HAP-1 (cell line): Measurements from ENCODE around the gene SIRT6.

Source experiments
- DNase-seq, 2 experiments: peaks; one replicate each; pipeline ENCODE4 v3.0.0-alpha.2; 2016 to 2020; ENCODE audit warnings: low spot score in 2 of 2
- H3K27me3 ChIP-seq: fragments of 250-450 bp; sonication (Bioruptor Pico); 2 replicates; pipeline ENCODE4 v1.5.1; 2020; ENCODE audit warnings: low read depth, mild to moderate bottlenecking, moderate library complexity
- H3K36me3 ChIP-seq: fragments of 250-450 bp; sonication (Bioruptor Pico); replicated peaks from 2 replicates; pipeline ENCODE4 v1.5.1; 2020; ENCODE audit warnings: mild to moderate bottlenecking
- H3K4me1 ChIP-seq: fragments of 250-450 bp; sonication (Bioruptor Pico); 2 replicates; pipeline ENCODE4 v1.5.1; 2020; ENCODE audit warnings: mild to moderate bottlenecking
- H3K4me3 ChIP-seq: fragments of 250-450 bp; sonication (Bioruptor Pico); 2 replicates; pipeline ENCODE4 v1.5.1; 2020; ENCODE audit warnings: mild to moderate bottlenecking, moderate library complexity
- H3K9me3 ChIP-seq: fragments of 250-450 bp; sonication (Bioruptor Pico); 2 replicates; pipeline ENCODE4 v1.5.1; 2020; ENCODE audit warnings: mild to moderate bottlenecking, moderate library complexity
- in situ Hi-C: fragments of 300-500 bp; cut with MboI; formaldehyde crosslinking; loops from 3 replicates; pipeline ENCODE4 v1.14.3; 2020; ENCODE audit warnings: low sequenced_read_pairs, inconsistent platforms, mixed read lengths

SIRT6 gene

GRCh38 chr19:4215807-4216206, 33.4 kb upstream of the SIRT6 start:
- no peaks in the 10 kb centered on the region for H3K36me3 ChIP-seq
- H3K9me3 ChIP-seq: no peaks in the 10 kb centered on the region
- peaks cover 21% of the 10 kb centered on the region for H3K27me3 ChIP-seq
- H3K4me3 ChIP-seq: no peak overlapping the region
- in situ Hi-C loops: no loop called here
- no peaks in the 10 kb centered on the region for H3K4me1 ChIP-seq
- DNase-seq: no peak

- Histone ChIP-seq H3K4me1 (no peaks in the 10 kb centered on the region), H3K27me3 (peaks cover 21% of the 10 kb centered on the region), H3K9me3 (no peaks in the 10 kb centered on the region), H3K4me3 (no peak overlapping the region), H3K36me3 (no peaks in the 10 kb centered on the region)
- DNase-seq: no peak
- in situ Hi-C loops: no loop called here
These were observed 30.8 kb upstream of the SIRT6 start for GRCh38 chr19:4213116-4213515.

DNA sequence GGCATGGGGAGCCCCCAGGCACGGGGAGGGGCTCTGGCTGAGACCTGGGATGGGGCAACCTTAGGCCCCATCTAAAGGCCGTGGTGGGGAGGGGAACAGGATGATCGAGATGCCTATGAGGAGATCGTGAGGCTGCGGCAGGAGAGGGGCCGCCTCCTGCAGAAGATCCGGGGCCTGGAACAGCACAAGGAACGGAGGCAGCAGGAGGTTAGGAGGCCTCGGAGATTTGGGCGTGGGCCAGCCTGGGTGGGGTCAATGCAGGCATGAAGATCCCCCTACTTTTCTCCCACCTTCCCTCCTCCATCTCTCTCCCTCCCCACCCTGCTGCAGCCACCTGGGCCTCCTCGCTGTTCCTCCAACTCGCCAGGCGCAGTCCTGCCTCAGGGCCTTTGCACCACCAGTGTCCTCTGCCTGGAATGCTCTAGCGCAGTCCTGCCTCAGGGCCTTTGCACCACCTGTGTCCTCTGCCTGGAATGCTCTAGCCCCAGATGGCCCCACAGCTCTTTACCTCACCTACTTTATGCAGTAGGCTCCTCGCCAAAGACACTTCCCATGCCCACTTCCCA, 27.9 kb upstream of the SIRT6 start:
- H3K36me3 ChIP-seq: no peaks in the 10 kb centered on the region
- no peaks in the 10 kb centered on the region for H3K4me1 ChIP-seq
- peaks cover 21% of the 10 kb centered on the region for H3K27me3 ChIP-seq
- in situ Hi-C loops: no loop called here
- H3K9me3 ChIP-seq: no peaks in the 10 kb centered on the region
- H3K4me3 ChIP-seq: no peak overlapping the region
- DNase-seq: no peak

DNA sequence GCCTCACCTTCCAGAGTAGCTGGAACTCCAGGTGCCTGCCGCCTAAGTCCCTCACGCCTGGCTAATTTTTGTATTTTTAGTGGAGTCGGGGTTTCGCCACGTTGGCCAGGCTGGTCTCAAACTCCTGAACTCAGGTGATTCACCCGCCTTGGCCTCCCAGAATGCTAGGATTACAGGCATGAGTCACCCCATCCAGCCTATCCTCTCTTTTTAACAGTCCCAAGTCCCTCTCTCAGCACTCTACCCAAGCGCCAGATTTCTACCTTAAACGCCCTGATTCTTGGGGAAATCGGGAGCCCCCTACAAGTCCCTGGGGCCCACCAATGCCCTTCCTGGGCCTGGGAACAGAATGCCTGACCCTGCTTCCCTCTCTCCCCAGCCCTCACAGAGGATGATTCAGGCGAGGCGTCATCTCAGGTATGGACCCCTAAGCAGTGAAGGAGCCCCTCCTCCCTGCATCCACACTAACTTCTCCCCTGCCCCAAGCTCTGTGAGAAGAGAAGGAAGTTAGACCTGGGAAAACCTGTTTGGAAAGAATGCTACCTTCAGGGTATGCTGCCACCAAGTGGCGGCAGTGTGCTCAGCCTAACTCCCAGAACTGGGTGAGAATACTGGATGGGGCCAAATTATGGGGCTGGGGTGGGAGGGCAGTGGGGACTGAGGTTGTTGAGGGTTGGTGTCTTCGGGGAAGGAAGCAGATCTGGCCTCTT, 26.2 kb upstream of the SIRT6 start:
- Histone ChIP-seq H3K36me3 (no peaks in the 10 kb centered on the region), H3K4me3 (no peak overlapping the region), H3K9me3 (no peaks in the 10 kb centered on the region), H3K27me3 (peaks cover 13% of the 10 kb centered on the region), H3K4me1 (no peaks in the 10 kb centered on the region)
- in situ Hi-C loops: no loop called here
- DNase-seq: peak in 1 of 2 experiments; percentile 43

- no peaks in the 10 kb centered on the region for H3K9me3 ChIP-seq
- no peaks in the 10 kb centered on the region for H3K36me3 ChIP-seq
- DNase-seq: peak in 1 of 2 experiments; percentile 32
- peaks cover 10% of the 10 kb centered on the region for H3K27me3 ChIP-seq
- H3K4me3 ChIP-seq: no peak overlapping the region
- in situ Hi-C loops: no loop called here
- no peaks in the 10 kb centered on the region for H3K4me1 ChIP-seq
These were observed 24.6 kb upstream of the SIRT6 start for GRCh38 chr19:4206818-4207484.

- no peak for DNase-seq
- Histone ChIP-seq H3K27me3 (peaks cover 35% of the 10 kb centered on the region), H3K36me3 (no peaks in the 10 kb centered on the region), H3K9me3 (no peaks in the 10 kb centered on the region), H3K4me1 (no peaks in the 10 kb centered on the region), H3K4me3 (no peak overlapping the region)
- in situ Hi-C loops: no loop called here
These were observed 19.4 kb upstream of the SIRT6 start for GRCh38 chr19:4201798-4202197.

- no peaks in the 10 kb centered on the region for H3K36me3 ChIP-seq
- no peaks in the 10 kb centered on the region for H3K4me1 ChIP-seq
- no peak overlapping the region for H3K4me3 ChIP-seq
- DNase-seq: no peak
- no peaks in the 10 kb centered on the region for H3K9me3 ChIP-seq
- in situ Hi-C loops: no loop called here
- H3K27me3 ChIP-seq: peaks cover 35% of the 10 kb centered on the region
These were observed 18.7 kb upstream of the SIRT6 start for GRCh38 chr19:4200940-4201542.

DNA sequence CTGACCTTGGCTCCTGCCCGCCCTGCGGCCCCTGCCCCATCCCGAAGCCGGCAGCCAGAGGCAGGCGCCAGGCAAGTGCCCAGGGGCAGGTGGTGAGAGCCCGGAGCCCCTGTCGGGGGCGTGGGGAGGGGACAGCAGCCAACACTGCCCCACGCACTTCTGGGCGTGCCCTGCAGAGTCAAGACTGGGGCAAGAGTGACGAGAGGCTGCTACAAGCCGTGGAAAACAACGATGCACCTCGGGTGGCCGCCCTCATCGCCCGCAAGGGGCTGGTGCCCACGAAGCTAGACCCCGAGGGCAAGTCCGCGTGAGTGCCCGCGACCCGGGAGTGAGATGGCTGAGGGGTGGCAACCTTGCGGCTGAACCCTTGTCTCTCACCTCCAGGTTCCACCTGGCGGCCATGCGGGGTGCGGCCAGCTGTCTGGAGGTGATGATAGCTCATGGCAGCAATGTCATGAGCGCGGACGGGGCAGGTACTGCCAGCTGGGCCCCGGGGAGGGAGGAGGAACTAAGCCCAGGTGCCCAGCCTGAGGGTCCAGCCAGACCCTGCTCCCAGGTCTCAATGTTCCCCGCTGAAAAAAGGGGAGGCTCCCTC, 17.4 kb upstream of the SIRT6 start:
- peaks cover 39% of the 10 kb centered on the region for H3K27me3 ChIP-seq
- no peak for DNase-seq
- no peak overlapping the region for H3K4me3 ChIP-seq
- no peaks in the 10 kb centered on the region for H3K9me3 ChIP-seq
- no peaks in the 10 kb centered on the region for H3K36me3 ChIP-seq
- in situ Hi-C loops: no loop called here
- no peaks in the 10 kb centered on the region for H3K4me1 ChIP-seq

DNA sequence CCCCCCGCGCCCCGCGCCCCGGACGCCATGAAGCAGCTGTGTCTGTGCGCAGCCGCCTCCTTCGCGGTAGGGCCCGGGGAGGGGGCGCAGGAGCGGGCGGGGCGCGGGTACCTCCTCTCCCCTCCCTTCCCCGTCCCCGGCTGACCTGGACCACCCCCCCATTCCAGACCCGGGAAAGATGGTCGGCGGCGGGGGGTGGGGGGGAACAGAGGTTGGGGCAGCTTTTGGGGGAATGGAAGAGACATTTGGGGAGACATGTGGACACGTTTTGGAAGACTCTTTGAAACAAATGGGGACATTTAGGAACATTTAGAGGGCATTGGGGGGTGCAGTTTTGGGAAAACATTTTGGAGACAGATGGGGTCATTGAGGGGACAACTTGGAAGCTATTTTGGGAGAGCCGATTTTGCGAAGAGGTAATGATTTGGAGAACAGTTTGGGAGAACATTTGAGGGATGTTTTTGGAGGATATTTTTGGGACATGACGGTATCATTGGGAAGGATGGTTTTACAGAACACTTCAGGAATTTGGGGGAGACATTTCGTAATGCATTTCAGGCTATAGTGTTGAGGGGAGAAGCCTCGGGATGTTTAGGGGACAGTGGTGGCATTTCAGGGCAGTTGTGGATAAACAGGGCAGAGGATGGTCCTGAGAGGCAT, 16.2 kb upstream of the SIRT6 start:
- Histone ChIP-seq H3K36me3 (no peaks in the 10 kb centered on the region), H3K4me1 (no peaks in the 10 kb centered on the region), H3K4me3 (no peak overlapping the region), H3K9me3 (no peaks in the 10 kb centered on the region), H3K27me3 (peaks cover 37% of the 10 kb centered on the region)
- DNase-seq: no peak
- in situ Hi-C loops: no loop called here

DNA sequence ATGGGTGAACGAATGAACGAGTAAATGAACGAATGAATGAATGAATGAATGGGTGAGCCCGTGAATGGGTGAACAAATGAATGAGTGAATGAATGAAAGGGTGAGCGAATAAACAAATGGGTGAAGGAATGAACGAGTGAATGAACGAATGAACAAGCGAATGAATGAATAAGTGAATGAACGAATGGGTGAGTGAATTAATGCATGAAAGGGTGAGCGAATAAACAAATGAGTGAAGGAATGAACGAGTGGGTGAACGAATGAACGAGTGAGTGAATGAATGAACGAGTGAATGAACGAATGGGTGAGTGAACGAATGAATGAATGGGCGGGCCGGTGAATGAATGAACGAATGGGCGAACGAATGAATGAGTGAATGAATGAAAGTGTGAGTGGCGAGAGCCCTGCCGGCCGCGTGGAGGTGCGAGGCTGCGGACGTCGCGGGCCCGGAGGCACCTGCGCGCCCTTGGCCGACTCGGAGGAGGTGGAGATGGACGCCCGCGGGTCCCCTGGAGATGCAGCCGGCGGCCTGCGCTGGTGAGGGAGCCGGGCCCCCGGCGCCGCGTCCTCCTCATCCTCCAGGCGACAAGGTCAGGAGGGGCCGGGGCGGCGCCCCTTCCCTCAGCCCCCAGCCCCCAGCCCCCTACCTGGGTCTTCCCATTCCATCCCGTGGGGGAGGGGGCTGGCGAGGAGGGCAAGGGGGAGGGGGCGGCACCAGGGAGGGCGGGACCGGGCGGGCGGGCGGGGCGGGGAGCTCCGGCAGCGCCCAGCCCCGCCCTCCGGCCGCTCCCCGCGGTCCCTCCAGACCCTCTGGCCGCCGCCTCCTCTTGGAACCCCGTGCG, 15.5 kb upstream of the SIRT6 start:
- Histone ChIP-seq H3K4me3 (peak overlapping the region; percentile 7; the same call in 1 of the 2 replicates), H3K27me3 (peaks cover 37% of the 10 kb centered on the region)
- in situ Hi-C loops: no loop called here

DNA sequence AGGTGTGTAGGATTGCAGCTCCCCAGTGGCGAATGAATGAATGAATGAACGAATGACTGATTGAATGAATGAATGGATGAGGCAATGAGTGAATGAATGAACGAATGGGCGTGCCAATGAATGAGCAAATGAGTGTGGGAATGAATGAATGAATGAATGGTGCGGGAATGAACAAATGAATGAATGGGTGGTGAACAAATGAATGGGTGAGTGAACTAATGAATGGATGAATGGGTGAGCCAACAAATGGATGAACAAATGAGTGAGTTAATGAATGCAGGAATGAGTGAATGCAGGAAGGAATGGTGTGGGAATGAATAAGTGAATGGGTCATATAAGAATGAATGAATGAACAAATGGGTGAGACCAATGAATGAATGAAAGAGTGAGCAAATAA, 14.9 kb upstream of the SIRT6 start:
- Histone ChIP-seq H3K9me3 (no peaks in the 10 kb centered on the region), H3K36me3 (no peaks in the 10 kb centered on the region), H3K4me1 (no peaks in the 10 kb centered on the region), H3K4me3 (no peak overlapping the region), H3K27me3 (peaks cover 32% of the 10 kb centered on the region)
- no peak for DNase-seq
- in situ Hi-C loops: no loop called here

More for the DNA sequence above, 15.5 kb upstream of the SIRT6 start:
- no peaks in the 10 kb centered on the region for H3K36me3 ChIP-seq
- no peaks in the 10 kb centered on the region for H3K9me3 ChIP-seq
- peak in 1 of 2 experiments; percentile 55 for DNase-seq
- no peaks in the 10 kb centered on the region for H3K4me1 ChIP-seq

GRCh38 chr19:4196587-4197148, 14.3 kb upstream of the SIRT6 start:
- DNase-seq: no peak
- H3K4me3 ChIP-seq: no peak overlapping the region
- no peaks in the 10 kb centered on the region for H3K36me3 ChIP-seq
- peaks cover 27% of the 10 kb centered on the region for H3K27me3 ChIP-seq
- no peaks in the 10 kb centered on the region for H3K9me3 ChIP-seq
- no peaks in the 10 kb centered on the region for H3K4me1 ChIP-seq
- in situ Hi-C loops: no loop called here
